ENCODE data around the gene IFNG-AS1. TPM values are rescaled to one million over a fixed set of nuclear protein-coding genes. Genes with fewer than 3 reads are reported as not detected.
A peak's percentile ranks its signal among the peaks of the same experiment; 100 is the strongest.

IFNG-AS1 gene
- total RNA-seq, 6 experiments from 2014 or later, result not detected

DNA sequence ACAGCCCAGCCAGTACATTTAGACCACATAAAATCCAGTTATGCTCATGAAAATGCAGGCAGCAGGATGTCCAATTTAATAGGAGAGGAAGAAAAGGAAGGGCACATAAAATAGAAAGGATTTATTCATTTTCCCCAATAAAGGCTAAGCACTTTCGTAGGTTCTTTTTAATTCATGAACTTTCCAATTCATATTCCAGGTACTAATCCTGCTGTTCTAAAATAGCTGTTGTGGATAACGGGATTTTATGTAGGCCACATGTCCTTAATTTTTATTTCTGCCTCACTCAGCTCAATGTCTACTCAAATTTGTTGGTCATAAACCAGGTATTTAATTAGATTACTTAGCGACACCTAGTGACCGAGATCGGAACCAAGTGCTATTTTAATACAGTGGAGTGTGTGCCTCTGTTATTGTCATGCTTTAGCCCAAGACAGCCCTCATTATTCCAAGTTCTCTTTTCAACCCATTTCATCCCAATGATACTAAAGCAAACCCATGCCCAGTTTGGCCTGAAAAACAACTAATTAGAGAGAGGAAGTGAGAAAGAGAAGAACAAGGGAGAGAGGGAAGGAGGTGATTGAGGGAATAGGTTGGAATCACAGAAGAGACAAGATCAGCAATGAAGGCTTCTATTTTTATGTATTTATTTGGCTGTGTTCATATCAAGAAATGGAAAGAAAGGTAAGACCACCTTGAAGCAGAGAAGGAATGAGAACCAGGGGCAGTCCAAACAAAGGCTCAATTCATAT is 45.9 kb upstream of the IFNG-AS1 start:
- TF ChIP-seq, protein P1, sequence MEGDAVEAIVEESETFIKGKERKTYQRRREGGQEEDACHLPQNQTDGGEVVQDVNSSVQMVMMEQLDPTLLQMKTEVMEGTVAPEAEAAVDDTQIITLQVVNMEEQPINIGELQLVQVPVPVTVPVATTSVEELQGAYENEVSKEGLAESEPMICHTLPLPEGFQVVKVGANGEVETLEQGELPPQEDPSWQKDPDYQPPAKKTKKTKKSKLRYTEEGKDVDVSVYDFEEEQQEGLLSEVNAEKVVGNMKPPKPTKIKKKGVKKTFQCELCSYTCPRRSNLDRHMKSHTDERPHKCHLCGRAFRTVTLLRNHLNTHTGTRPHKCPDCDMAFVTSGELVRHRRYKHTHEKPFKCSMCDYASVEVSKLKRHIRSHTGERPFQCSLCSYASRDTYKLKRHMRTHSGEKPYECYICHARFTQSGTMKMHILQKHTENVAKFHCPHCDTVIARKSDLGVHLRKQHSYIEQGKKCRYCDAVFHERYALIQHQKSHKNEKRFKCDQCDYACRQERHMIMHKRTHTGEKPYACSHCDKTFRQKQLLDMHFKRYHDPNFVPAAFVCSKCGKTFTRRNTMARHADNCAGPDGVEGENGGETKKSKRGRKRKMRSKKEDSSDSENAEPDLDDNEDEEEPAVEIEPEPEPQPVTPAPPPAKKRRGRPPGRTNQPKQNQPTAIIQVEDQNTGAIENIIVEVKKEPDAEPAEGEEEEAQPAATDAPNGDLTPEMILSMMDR (IDR thresholded peaks at IDR 0.05), result peak; percentile 91
- peak overlapping the region; percentile 25; the same call in 1 of the 2 replicates for H3K27ac Mint-ChIP-seq
- peaks cover 38% of the 10 kb centered on the region for H3K4me1 Mint-ChIP-seq (ENCODE audit: low read depth)
- no peaks in the 10 kb centered on the region; the same call in 1 of the 2 replicates for H3K27me3 Mint-ChIP-seq (ENCODE audit: insufficient read depth)
- peak; percentile 72 for DNase-seq
- no peaks in the 10 kb centered on the region for H3K9me3 Mint-ChIP-seq
- no peak overlapping the region for H3K4me3 Mint-ChIP-seq
- H3K36me3 Mint-ChIP-seq (ENCODE audit: low read depth), result no peaks in the 10 kb centered on the region; the same call in 1 of the 2 replicates

DNA sequence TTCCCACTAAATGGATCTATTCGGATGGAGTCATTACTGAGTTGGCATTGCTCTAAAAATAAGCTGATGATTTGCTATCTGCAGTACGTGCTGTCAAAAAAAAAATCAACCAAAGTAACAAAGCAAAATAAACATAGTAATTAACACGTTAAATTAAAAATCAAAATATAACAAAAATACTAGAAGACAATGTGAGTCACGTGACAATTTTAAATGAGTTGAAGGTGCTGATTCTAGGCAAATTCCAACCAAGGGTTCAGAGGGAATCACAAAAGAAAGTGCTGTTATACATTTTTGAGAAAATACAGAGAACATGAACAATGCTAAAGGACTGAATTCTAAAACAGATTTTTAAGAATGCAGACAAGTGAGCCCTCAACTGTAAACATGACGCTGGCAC is 45.2 kb upstream of the IFNG-AS1 start:
- Mint-ChIP-seq H3K27ac (no peak overlapping the region), H3K27me3 (ENCODE audit: insufficient read depth) (peaks cover 3% of the 10 kb centered on the region; the same call in 1 of the 2 replicates), H3K36me3 (ENCODE audit: low read depth) (no peaks in the 10 kb centered on the region), H3K4me3 (no peak overlapping the region), H3K9me3 (no peaks in the 10 kb centered on the region), H3K4me1 (ENCODE audit: low read depth) (peaks cover 38% of the 10 kb centered on the region)
- TF ChIP-seq, protein P1 (IDR thresholded peaks at IDR 0.05), result no peak
- no peak for DNase-seq

DNA sequence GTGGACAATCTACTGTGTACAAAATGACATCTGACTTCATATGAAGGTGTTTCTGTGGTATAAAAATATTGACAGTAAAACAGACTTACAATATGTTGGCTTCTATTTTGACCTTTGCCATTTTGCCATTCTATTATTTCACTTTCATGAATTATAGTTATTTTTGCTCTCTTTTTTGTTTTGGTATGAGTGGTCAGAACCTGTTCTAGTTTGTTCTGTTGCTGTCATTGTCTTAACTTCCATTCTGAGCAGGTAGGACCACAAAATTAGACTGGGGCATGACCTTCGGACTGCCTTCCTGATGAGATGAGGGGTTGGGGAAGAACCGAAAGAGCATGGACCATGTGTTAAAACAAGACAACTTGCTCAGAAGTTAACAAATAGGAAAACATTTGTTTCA is 36.5 kb upstream of the IFNG-AS1 start:
- no peaks in the 10 kb centered on the region for H3K36me3 Mint-ChIP-seq (ENCODE audit: low read depth)
- peaks cover 3% of the 10 kb centered on the region; the same call in 1 of the 2 replicates for H3K27me3 Mint-ChIP-seq (ENCODE audit: insufficient read depth)
- H3K4me3 Mint-ChIP-seq, result no peak overlapping the region
- no peak for DNase-seq
- H3K27ac Mint-ChIP-seq, result no peak overlapping the region
- TF ChIP-seq, protein P1 (IDR thresholded peaks at IDR 0.05), result no peak
- H3K4me1 Mint-ChIP-seq (ENCODE audit: low read depth), result no peaks in the 10 kb centered on the region
- H3K9me3 Mint-ChIP-seq, result no peaks in the 10 kb centered on the region; the same call in 1 of the 2 replicates

DNA sequence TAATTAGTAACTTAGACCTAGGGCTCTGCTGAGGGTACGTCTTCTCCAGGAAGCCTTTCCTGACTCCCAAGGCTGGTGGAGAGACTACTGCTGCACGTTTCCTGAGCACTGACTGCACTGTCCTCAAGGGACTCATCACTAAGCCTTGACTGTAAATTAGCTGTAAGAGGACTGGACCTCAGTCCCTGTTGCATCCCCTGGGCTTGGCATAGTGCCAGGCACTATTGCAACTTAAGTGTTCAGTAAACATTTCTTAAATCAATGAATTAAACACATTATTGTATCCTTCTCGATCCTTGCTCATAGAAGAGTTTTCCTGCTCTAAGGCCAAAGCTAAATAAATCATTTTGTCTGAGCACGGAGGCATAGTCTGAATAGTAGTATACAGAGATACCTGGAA is 31.9 kb upstream of the IFNG-AS1 start:
- H3K27ac Mint-ChIP-seq, result no peak overlapping the region
- TF ChIP-seq, protein P1 (IDR thresholded peaks at IDR 0.05), result no peak

DNA sequence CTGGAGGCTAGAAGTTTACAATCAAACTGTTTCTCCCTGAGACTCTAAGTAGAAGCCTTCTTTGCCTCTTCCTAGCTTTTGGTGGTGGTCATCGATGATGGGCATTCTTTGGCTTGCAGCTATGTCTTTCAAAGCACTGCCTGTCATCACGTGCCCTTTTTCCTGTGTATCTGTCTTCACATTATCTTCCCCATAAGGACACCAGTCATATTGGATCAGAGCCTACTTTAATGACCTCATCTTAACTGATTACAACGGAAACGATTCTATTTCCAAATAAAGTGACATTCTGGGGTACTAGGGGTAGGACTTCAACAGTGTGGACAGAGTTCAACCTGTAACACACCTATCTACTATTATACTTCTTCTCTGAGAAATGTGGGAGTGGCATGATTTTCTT is 31.1 kb upstream of the IFNG-AS1 start:
- Mint-ChIP-seq H3K9me3 (no peaks in the 10 kb centered on the region; the same call in 1 of the 2 replicates), H3K36me3 (ENCODE audit: low read depth) (no peaks in the 10 kb centered on the region), H3K4me3 (no peak overlapping the region), H3K27me3 (ENCODE audit: insufficient read depth) (no peaks in the 10 kb centered on the region; the same call in 1 of the 2 replicates), H3K27ac (no peak overlapping the region), H3K4me1 (ENCODE audit: low read depth) (peaks cover 6% of the 10 kb centered on the region; the same call in 1 of the 2 replicates)
- TF ChIP-seq, protein P1 (IDR thresholded peaks at IDR 0.05), result no peak
- DNase-seq, result no peak

More for the DNA sequence above, 31.9 kb upstream of the IFNG-AS1 start:
- no peak for DNase-seq
- H3K4me1 Mint-ChIP-seq (ENCODE audit: low read depth), result peaks cover 6% of the 10 kb centered on the region; the same call in 1 of the 2 replicates
- H3K36me3 Mint-ChIP-seq (ENCODE audit: low read depth), result no peaks in the 10 kb centered on the region
- H3K9me3 Mint-ChIP-seq, result no peaks in the 10 kb centered on the region; the same call in 1 of the 2 replicates
- H3K27me3 Mint-ChIP-seq (ENCODE audit: insufficient read depth), result no peaks in the 10 kb centered on the region; the same call in 1 of the 2 replicates
- no peak overlapping the region for H3K4me3 Mint-ChIP-seq
